ENCODE data around the gene P3H4.

DNA sequence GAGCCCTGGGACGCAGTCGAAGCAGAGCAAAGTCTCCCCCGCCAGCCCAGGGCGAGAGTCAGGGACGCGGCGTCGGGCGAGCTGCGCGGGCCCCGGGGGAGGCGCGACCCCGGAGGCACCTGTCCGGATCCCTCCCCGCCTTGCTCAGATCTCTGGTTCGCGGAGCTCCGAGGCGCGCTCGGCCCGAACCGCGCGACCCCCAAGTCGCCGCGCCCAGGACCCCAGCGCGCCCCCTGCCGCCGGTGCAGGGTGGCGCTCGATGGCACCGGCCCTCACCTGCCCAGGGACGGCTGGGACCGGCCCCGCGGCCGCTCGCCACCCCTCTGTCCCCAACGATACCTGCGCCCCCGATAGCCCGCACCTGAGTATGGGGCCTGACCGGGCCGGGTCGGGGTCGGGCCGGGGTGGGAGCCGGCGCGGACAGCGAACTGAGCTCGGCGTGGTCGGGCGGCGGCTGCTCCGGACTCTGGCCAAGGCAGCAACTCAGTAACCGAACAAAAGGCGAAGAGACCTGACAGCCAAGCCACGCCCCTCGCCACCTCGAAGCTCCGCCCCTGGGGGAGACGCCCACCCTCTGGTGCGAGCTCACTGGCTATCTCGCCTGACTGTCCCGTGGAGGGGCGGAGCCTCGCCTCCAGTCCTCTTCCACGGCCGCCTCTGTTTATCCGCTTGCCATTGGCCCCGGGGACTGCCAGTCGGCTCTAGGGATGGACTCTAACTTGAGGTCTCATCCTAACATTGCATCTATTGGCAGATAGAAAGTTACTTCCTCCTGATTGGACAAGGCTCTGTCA lies 25.3 kb downstream of the P3H4 start, which contains the start of gene JUP:
- TF ChIP-seq POLR2A (IDR thresholded peaks at IDR 0.05) (peak in 1 of 3 donors; percentile 89), POLR2AphosphoS5 (IDR thresholded peaks at IDR 0.05) (peak; percentile 90 to 95 (median 91))
- TF ChIP-seq, protein P1, sequence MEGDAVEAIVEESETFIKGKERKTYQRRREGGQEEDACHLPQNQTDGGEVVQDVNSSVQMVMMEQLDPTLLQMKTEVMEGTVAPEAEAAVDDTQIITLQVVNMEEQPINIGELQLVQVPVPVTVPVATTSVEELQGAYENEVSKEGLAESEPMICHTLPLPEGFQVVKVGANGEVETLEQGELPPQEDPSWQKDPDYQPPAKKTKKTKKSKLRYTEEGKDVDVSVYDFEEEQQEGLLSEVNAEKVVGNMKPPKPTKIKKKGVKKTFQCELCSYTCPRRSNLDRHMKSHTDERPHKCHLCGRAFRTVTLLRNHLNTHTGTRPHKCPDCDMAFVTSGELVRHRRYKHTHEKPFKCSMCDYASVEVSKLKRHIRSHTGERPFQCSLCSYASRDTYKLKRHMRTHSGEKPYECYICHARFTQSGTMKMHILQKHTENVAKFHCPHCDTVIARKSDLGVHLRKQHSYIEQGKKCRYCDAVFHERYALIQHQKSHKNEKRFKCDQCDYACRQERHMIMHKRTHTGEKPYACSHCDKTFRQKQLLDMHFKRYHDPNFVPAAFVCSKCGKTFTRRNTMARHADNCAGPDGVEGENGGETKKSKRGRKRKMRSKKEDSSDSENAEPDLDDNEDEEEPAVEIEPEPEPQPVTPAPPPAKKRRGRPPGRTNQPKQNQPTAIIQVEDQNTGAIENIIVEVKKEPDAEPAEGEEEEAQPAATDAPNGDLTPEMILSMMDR (IDR thresholded peaks at IDR 0.05 in 8 of 11, conservative IDR thresholded peaks at IDR 0.05 in 3 of 11): peak in 8 of 11 experiments; percentile 27 to 70 (median 55)

Measured in spleen (tissue), 7 donors.